Kidney (tissue), 14 donors: ENCODE data around the gene CAMK1D. TPM values are rescaled to one million over a fixed set of nuclear protein-coding genes. Genes with fewer than 3 reads are reported as not detected.

Source experiments
- DNase-seq, 5 donors: peaks; one replicate each; pipeline ENCODE4 v3.0.0-alpha.2; 2013 to 2020
- FAIRE-seq: peaks from 2 replicates; lab custom pipeline; 2012; peaks lifted over from hg19 to GRCh38; lab: Jason Lieb, UNC
- H3K27ac ChIP-seq, 2 donors: one replicate each; pipeline ENCODE4 v1.7.0; 2013; ENCODE audit warnings: low read depth in 2 of 2, low read length in 2 of 2, inconsistent platforms in 1 of 2
- H3K27me3 ChIP-seq: one replicate; pipeline ENCODE4 v1.7.1; 2013; ENCODE audit warnings: low read length, inconsistent platforms; ENCODE audit not compliant: control insufficient read depth, insufficient read depth
- H3K36me3 ChIP-seq, 3 donors: one replicate each; pipeline versions ENCODE4 v1.7.0 to v1.7.1; 2013; ENCODE audit warnings: low read length in 3 of 3, control low read depth in 1 of 3, inconsistent platforms in 1 of 3; ENCODE audit not compliant: insufficient read depth in 3 of 3, control insufficient read depth in 2 of 3
- H3K4me1 ChIP-seq, 3 donors: one replicate each; pipeline versions ENCODE4 v1.7.0 to v1.7.1; 2013; ENCODE audit warnings: low read length in 3 of 3, inconsistent platforms in 1 of 3, low read depth in 1 of 3; ENCODE audit not compliant: control insufficient read depth in 2 of 3, insufficient read depth in 2 of 3
- H3K4me3 ChIP-seq, 3 donors: one replicate each; pipeline versions ENCODE4 v1.7.0 to v1.8.1; 2013; ENCODE audit warnings: low read length in 3 of 3, control low read depth in 1 of 3, inconsistent platforms in 1 of 3
- H3K9ac ChIP-seq, 3 donors: one replicate each; pipeline versions ENCODE4 v1.7.0 to v1.7.1; 2013; ENCODE audit warnings: low read length in 3 of 3, control low read depth in 1 of 3, inconsistent platforms in 1 of 3
- H3K9me3 ChIP-seq, 3 donors: one replicate each; pipeline versions ENCODE4 v1.7.0 to v1.7.1; 2013; ENCODE audit warnings: low read length in 3 of 3, control low read depth in 1 of 3, inconsistent platforms in 1 of 3; ENCODE audit not compliant: control insufficient read depth in 2 of 3, insufficient read depth in 1 of 3
- intact Hi-C: fragments of 100-400 bp; cut with DNase I; formaldehyde crosslinking; loops from one replicate; pipeline ENCODE4 v1.11.1; 2022
- polyA plus RNA-seq: library from polyadenylated mRNA; stranded (reverse); fragments of 350-450 nt; fragmentation: Illumina TruSeq; extraction: RNeasy Lipid Tissue Mini Kit (QIAGEN cat#74804); gene quantifications from one replicate; pipeline ENCODE4 v1.2.3, GENCODE V29; 2014; ENCODE audit warnings: low read depth, low replicate concordance; ENCODE audit not compliant: insufficient read depth
- total RNA-seq: library from RNA; stranded (reverse); fragmentation: NEBNext Ultra II Directional; extraction: Animal tissue kit (Norgen Biotek cat#: 25700); gene quantifications from one replicate; pipeline ENCODE4 v1.2.1, GENCODE V29; 2021
- TF ChIP-seq, protein P1 (sequence below): IDR thresholded peaks from 3 replicates; pipeline ENCODE4 v1.5.1; 2012; ENCODE audit warnings: mild to moderate bottlenecking, moderate library complexity, borderline replicate concordance; ENCODE audit not compliant: insufficient read depth; ENCODE audit errors: extremely low read depth
- donor health status: control.
- donor health status: control.
- donor health status: control.
- donor health status: control.
- donor health status: control.
- donor health status: DM: yes; HTN: yes; CAD: no.
- donor health status: Normal renal cell carcinoma (clear cell type).

The CAMK1D gene
- total and polyA plus RNA-seq, 2 donors from 2014 or later = 1.1 to 13.7 TPM

DNA sequence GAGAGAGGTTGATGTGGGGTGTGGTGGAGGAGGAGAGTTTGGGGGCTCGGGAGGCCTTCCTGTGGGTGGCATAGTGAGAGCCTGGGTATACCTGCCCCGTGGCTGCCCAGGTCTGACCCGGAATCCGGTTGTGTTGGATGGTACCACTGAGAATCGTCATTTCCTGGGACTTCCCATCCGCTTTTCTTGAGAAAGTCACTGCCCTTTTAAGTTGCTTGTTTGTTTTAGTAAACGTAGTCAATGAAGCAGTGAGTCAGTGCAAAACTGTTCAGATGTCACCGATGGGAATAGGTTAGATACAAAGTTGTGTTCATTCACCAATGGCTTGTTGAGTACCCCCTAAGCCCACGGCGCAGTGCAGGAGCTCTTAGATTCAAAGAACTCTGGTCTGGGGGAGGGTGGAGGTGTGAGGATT, 285.8 kb downstream of the CAMK1D start:
- DNase-seq = no peak
- intact Hi-C loops = no loop called here
- TF ChIP-seq, protein P1, sequence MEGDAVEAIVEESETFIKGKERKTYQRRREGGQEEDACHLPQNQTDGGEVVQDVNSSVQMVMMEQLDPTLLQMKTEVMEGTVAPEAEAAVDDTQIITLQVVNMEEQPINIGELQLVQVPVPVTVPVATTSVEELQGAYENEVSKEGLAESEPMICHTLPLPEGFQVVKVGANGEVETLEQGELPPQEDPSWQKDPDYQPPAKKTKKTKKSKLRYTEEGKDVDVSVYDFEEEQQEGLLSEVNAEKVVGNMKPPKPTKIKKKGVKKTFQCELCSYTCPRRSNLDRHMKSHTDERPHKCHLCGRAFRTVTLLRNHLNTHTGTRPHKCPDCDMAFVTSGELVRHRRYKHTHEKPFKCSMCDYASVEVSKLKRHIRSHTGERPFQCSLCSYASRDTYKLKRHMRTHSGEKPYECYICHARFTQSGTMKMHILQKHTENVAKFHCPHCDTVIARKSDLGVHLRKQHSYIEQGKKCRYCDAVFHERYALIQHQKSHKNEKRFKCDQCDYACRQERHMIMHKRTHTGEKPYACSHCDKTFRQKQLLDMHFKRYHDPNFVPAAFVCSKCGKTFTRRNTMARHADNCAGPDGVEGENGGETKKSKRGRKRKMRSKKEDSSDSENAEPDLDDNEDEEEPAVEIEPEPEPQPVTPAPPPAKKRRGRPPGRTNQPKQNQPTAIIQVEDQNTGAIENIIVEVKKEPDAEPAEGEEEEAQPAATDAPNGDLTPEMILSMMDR = no peak
- no peaks in the 10 kb centered on the region for H3K4me1 ChIP-seq
- H3K36me3 ChIP-seq = no peaks in the 10 kb centered on the region
- H3K27ac ChIP-seq = no peak overlapping the region
- no peak overlapping the region for H3K9ac ChIP-seq
- H3K9me3 ChIP-seq = no peaks in the 10 kb centered on the region
- no peak for FAIRE-seq
- H3K27me3 ChIP-seq = no peaks in the 10 kb centered on the region
- no peak overlapping the region for H3K4me3 ChIP-seq

DNA sequence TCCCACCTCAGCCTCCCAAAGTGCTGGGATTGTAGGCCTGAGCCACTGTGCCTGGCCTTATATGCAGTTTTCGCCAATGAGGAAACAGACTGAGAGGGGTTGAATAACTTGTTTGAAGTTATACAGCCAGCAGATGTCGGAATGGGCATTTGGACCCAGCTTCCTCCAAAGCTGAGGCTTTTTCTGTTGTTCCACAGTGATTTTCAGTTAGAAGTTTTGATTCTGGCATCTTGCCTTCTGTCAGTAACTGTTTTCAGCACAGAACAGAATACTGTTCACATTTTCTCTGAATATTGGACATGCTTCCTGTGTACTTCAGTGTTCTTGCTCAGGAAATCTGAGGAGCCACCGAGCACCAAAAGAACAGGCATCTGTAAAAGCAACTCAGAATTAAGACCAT, 287.2 kb downstream of the CAMK1D start:
- TF ChIP-seq, protein P1 = no peak
- no peak overlapping the region for H3K9ac ChIP-seq
- H3K27me3 ChIP-seq = no peaks in the 10 kb centered on the region
- no peaks in the 10 kb centered on the region for H3K36me3 ChIP-seq
- no peaks in the 10 kb centered on the region for H3K4me1 ChIP-seq
- DNase-seq (no peak), FAIRE-seq (no peak)
- no peak overlapping the region for H3K4me3 ChIP-seq
- H3K9me3 ChIP-seq = no peaks in the 10 kb centered on the region
- H3K27ac ChIP-seq = no peak overlapping the region
- intact Hi-C loops = no loop called here

DNA sequence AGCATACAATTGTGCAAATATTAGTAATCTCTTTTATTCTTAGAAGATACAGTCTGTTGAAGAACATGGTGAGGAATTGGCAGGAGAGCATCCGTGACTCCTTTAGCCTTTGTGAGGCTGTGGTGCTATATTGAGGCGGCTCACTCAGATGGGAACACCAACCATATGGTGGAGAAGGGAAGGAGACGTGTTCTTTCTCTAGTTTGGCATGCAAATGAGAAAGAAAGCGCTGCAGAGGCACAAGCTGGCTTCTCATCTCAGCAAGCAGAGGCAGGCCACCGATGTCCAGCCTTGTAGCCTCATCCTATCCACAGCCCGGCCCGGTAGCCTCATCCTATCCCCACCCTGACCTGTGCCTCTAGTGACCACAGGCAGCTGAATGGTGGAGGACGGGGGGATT, 288.3 kb downstream of the CAMK1D start:
- no peaks in the 10 kb centered on the region for H3K4me1 ChIP-seq
- H3K27ac ChIP-seq = no peak overlapping the region
- H3K9me3 ChIP-seq = no peaks in the 10 kb centered on the region
- no peaks in the 10 kb centered on the region for H3K27me3 ChIP-seq
- DNase-seq (no peak), FAIRE-seq (no peak)
- TF ChIP-seq, protein P1 = no peak
- intact Hi-C loops = no loop called here
- H3K4me3 ChIP-seq = no peak overlapping the region
- no peaks in the 10 kb centered on the region for H3K36me3 ChIP-seq
- no peak overlapping the region for H3K9ac ChIP-seq

DNA sequence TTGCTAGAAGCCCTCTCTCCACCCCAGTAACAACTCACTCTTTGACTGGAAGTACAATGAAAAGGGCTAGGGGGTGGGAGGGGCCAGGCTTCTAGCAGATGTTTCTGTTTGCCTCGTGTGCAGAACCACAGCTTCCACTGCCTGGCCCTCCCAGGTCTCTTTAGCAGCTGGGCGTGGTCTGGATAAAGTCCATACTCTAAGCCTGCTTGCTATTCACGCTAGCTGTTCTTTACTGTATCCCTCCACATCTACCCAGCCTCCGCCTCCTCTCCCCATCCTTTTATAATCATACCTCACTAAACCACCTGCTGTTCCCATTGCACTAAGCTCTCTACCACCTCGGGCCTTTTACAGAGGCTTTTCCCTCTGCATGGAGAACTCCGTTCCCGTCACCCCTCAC, 288.8 kb downstream of the CAMK1D start:
- Histone ChIP-seq H3K9ac (no peak overlapping the region), H3K9me3 (no peaks in the 10 kb centered on the region), H3K4me1 (no peaks in the 10 kb centered on the region), H3K36me3 (no peaks in the 10 kb centered on the region), H3K27ac (no peak overlapping the region), H3K27me3 (no peaks in the 10 kb centered on the region), H3K4me3 (no peak overlapping the region)
- intact Hi-C loops = no loop called here
- FAIRE-seq = no peak
- TF ChIP-seq, protein P1 = no peak
- DNase-seq = no peak
